GM19468 (cell line): ENCODE results near the gene TTBK2.

Experiments
- ATAC-seq: cut with Tn5 transposase; IDR thresholded peaks from one replicate; pipeline ENCODE4 v1.9.1; 2021; ENCODE audit warnings: mild to moderate bottlenecking, moderate library complexity, moderate number of reproducible peaks; ENCODE audit not compliant: unreplicated experiment; ENCODE audit errors: extremely low read depth

The TTBK2 gene

GRCh38 chr15:42705336-42705735, 215.2 kb downstream of the TTBK2 start:
- ATAC-seq, result no peak

DNA sequence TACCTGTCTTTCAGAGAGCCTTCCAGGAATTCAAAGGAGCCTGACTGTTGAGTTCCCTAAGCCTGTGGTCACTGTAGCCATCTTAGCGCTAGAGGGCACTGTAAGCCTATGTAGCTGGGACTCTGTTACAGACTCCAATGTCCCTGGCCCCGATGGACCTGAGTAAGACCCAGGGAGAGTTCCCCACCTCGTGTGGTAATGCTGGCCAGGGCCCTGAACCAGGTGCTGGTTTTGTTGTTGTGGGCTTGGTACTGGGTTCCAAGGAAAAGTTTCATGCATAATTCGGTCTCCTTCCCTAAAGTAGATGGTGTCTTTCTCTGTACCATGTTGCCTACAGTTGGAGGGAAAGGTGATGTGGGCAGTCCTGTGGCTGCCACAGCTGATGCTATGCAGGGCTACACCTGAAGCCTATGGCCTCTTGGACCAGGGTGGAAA, 216.1 kb downstream of the TTBK2 start:
- ATAC-seq, result no peak

DNA sequence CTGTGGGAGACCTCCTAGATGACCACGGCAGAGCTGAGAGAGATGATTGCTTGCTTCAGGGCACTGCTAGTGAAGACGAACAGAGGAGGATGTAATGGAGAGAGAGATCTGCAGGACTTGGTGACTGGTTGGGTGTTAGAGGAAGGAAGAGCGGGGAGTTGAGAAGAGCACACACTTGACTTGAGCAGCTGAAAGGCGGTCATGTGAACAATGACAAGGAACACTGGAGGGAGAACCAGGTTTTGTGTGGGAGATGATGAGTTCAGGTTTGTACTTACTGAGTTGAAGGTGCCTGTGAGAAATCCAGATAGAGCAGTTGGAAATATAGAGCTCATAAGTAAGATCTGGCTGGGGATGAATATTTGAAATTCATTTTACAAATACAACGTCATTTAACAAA, 224.0 kb downstream of the TTBK2 start:
- no peak for ATAC-seq

GRCh38 chr15:42695527-42696071, 225.0 kb downstream of the TTBK2 start:
- ATAC-seq, result no peak

GRCh38 chr15:42694398-42694797, 226.2 kb downstream of the TTBK2 start:
- ATAC-seq, result no peak

GRCh38 chr15:42693942-42694341, 226.6 kb downstream of the TTBK2 start:
- ATAC-seq, result no peak

DNA sequence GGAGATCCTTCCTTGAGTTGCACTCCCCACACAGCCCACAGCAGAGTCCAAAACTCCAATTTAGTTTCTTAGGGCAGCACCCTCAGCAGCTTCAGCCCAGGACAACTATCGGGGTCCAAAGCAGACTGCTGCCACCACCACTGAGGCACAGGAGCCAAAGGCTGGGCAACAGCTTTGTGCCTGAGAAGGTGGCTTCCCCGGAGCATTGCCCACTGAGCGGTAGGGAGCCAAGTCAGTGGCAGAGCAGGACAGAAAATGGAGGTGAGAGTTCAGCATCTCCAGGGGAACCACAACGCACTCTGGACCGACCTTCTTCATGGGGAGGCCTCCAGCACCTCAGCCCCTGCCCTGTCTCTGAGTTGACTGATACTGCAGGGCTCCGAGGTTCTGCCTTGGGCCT, 227.1 kb downstream of the TTBK2 start:
- no peak for ATAC-seq

DNA sequence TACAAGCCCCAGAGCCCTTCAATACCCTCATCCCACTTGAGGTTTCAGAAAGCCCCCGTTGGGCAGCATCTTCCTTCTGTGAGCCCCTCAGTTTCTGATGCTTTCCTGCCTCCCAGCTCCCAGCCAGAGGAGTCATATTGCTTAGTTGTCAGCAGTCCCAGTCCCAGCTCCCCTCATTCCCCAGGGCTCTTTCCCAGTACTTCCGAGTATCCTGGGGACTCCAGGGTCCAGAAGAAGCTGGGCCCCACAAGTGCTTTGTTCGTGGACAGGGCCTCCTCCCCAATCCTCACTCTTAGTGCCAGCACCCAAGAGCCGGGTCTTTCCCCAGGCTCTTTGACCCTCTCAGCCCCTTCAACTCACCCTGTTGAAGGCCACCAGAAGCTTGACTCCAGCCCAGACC, 227.6 kb downstream of the TTBK2 start:
- ATAC-seq, result no peak

- ATAC-seq, result no peak
Observed at GRCh38 chr15:42692536-42692935, 228.0 kb downstream of the TTBK2 start.

GRCh38 chr15:42691770-42692169, 228.8 kb downstream of the TTBK2 start:
- ATAC-seq, result no peak

DNA sequence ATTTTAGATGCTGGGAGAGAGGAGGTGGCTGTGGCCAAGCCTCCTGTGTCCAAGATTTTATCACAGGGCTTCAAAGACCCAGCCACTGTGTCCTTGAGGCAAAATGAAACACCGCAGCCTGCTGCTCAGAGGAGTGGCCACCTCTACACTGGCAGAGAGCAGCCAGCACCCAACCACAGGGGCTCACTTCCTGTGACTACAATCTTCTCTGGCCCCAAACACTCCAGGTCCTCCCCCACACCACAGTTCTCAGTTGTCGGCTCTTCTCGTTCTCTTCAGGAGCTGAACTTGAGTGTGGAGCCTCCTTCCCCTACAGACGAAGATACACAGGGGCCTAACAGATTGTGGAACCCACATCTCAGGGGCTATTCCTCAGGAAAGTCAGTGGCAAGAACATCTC, 229.3 kb downstream of the TTBK2 start:
- ATAC-seq, result no peak
